K562 (cell line): ENCODE data around the gene BTBD17. TPM values are rescaled to one million over a fixed set of nuclear protein-coding genes. Genes with fewer than 3 reads are reported as not detected.

ENCODE experiments used
- ASH1L ChIP-seq: fragments of 450-650 bp; IDR thresholded peaks from 2 replicates; pipeline ENCODE4 v1.6.1; 2018; ENCODE audit warnings: borderline replicate concordance, mild to moderate bottlenecking, low read depth; ENCODE audit not compliant: partially characterized antibody
- DIDO1 ChIP-seq: fragments of 450-650 bp; IDR thresholded peaks from 2 replicates; pipeline ENCODE4 v1.6.1; 2016; ENCODE audit warnings: low read depth, missing biosample characterization, missing genetic modification characterization
- EGR1 ChIP-seq: fragments of 450-650 bp; conservative IDR thresholded peaks from 2 replicates; pipeline ENCODE4 v1.6.1; 2017; ENCODE audit warnings: mild to moderate bottlenecking
- ERF ChIP-seq: fragments of 450-650 bp; formaldehyde crosslinking; IDR thresholded peaks from 2 replicates; pipeline ENCODE4 v1.4.0; 2020; ENCODE audit warnings: mild to moderate bottlenecking, mixed read lengths
- JUN ChIP-seq, 2 experiments: sonication (generic) in 1 of 2; formaldehyde crosslinking in 1 of 2; IDR thresholded peaks; 2 replicates each; pipeline versions ENCODE4 v1.6.1 to v1.8.0; 2012 to 2022; ENCODE audit warnings: borderline replicate concordance in 2 of 2, mild to moderate bottlenecking in 2 of 2, improper control_type of control experiment in 1 of 2, low read depth in 1 of 2, low read length in 1 of 2, missing genetic modification reagents in 1 of 2
- MEIS2 ChIP-seq: fragments of 450-650 bp; IDR thresholded peaks from 2 replicates; pipeline ENCODE4 v1.6.1; 2014; ENCODE audit warnings: mild to moderate bottlenecking; ENCODE audit not compliant: partially characterized antibody
- ZFX ChIP-seq: sonication (generic); formaldehyde crosslinking; IDR thresholded peaks from 2 replicates; pipeline ENCODE4 v1.8.0; 2022; ENCODE audit warnings: mild to moderate bottlenecking, missing genetic modification reagents, moderate library complexity
- ZNF121 ChIP-seq: sonication (generic); formaldehyde crosslinking; conservative IDR thresholded peaks from 2 replicates; pipeline ENCODE4 v1.8.0; 2022; ENCODE audit warnings: missing genetic modification reagents
- ZNF589 ChIP-seq: fragments of 200-800 bp; sonication (Bioruptor generic); IDR thresholded peaks from 2 replicates; pipeline ENCODE4 v1.6.1; 2016; ENCODE audit warnings: low read depth, missing genetic modification characterization, missing compliant biosample characterization
- polyA plus RNA-seq, 8 experiments: library from polyadenylated mRNA; depleted of rRNA in 4 of 8; stranded (reverse) in 5 of 8; unstranded in 3 of 8; fragments of >200 nt; fragmentation: Nextera tagmentation in 2 of 8; fragmentation: Illumina TruSeq in 1 of 8; extraction: Ambion mirVana in 2 of 8; extraction: Trizol in 1 of 8; gene quantifications; 2 replicates each; pipeline versions ENCODE4 v1.2.1 to v1.2.3, GENCODE V29; 2011 to 2014; ENCODE audit warnings: inconsistent platforms in 1 of 8, missing spikeins in 1 of 8
- total RNA-seq, 7 experiments: library from RNA; depleted of rRNA in 6 of 7; stranded (reverse); fragments of >200 nt in 6 of 7; fragmentation: Illumina TruSeq in 2 of 7; extraction: Trizol in 2 of 7; gene quantifications; 2 replicates each; pipeline versions ENCODE4 v1.2.1 to v1.2.3, GENCODE V29; 2011 to 2021; ENCODE audit warnings: low replicate concordance in 1 of 7
- TF ChIP-seq, protein P1 (sequence below), 3 experiments: fragments of 200-800 bp in 1 of 3; fragments of 250-450 bp in 1 of 3; fragments of 450-650 bp in 1 of 3; sonication (Bioruptor Pico) in 1 of 3; sonication (Bioruptor generic) in 1 of 3; formaldehyde crosslinking in 1 of 3; IDR thresholded peaks; 2 replicates each; pipeline versions ENCODE4 v1.6.1 to v1.8.0; 2016 to 2022; ENCODE audit warnings: mild to moderate bottlenecking in 2 of 3, missing genetic modification characterization in 2 of 3, missing compliant biosample characterization in 1 of 3, moderate library complexity in 1 of 3
- TF ChIP-seq, protein P2 (sequence below): sonication (generic); formaldehyde crosslinking; IDR thresholded peaks from 2 replicates; pipeline ENCODE4 v1.8.1; 2023; ENCODE audit warnings: mild to moderate bottlenecking, missing genetic modification reagents
- TF ChIP-seq, protein P3 (sequence below): fragments of 200-800 bp; sonication (Bioruptor generic); IDR thresholded peaks from 2 replicates; pipeline ENCODE4 v1.6.1; 2017; ENCODE audit warnings: missing genetic modification characterization, missing compliant biosample characterization
- TF ChIP-seq, protein P4 (sequence below): fragments of 250-450 bp; sonication (Bioruptor Pico); IDR thresholded peaks from 2 replicates; pipeline ENCODE4 v1.9.0; 2021; ENCODE audit warnings: mild to moderate bottlenecking
- TF ChIP-seq, protein P5 (sequence below), 3 experiments: IDR thresholded peaks in 2 of 3; conservative IDR thresholded peaks in 1 of 3; 2 replicates each; pipeline ENCODE4 v1.5.1; 2011 to 2012; ENCODE audit warnings: low read length in 3 of 3, mild to moderate bottlenecking in 3 of 3, control low read depth in 2 of 3, improper control_type of control experiment in 1 of 3, inconsistent platforms in 1 of 3, low read depth in 1 of 3, mixed read lengths in 1 of 3, moderate library complexity in 1 of 3; ENCODE audit not compliant: insufficient read depth in 2 of 3

Gene BTBD17
- total and polyA plus RNA-seq, 9 of the 15 experiments (the other 6 are each of a cell fraction or from before 2014, with no cell fraction given): not detected

DNA sequence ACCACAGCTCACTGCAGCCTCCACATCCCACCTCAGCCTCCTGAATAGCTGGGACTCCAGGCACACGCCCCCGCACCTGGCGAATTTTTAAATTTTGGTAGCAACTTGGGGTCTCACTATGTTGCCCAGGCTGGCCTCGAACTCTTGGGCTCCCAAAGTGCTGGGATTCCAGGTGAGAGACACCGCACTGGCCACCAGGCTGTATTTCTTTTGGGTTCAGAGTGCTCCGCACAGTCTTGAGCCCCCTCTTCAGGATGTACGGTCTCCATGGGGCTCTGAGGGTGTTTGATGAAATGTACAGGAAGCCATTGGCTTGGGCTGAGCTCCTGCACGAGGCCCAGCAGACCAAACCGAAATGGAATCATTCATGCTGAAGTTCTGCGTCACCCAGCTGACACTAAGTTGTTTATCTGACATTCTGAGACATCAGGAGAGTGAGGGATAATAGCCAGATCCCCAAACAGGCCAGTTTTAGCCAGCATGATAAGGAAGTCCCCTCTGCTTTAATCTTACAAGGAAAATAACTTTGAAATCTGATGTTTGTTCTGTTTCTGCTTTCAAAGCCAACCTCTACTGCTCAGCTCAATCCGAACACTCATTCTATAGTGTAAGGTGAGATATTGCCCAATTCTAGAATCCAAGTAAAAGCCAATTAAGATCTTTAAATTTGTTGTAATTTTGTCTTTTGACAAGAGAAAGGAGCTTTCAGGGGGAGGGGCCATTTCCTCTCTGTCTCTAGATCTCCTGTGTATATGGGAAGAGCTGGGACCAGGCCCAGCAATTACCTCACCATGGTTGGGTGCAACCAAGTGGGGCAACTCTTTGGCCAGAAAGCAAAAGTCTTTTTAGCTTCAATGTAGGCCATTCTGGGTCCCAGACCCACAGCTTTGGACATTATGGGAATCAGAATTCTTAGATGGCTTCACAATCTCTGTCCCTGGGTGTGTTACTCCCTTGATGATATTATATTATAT lies 29.3 kb upstream of the BTBD17 start (continued):
- TF ChIP-seq, protein P1, sequence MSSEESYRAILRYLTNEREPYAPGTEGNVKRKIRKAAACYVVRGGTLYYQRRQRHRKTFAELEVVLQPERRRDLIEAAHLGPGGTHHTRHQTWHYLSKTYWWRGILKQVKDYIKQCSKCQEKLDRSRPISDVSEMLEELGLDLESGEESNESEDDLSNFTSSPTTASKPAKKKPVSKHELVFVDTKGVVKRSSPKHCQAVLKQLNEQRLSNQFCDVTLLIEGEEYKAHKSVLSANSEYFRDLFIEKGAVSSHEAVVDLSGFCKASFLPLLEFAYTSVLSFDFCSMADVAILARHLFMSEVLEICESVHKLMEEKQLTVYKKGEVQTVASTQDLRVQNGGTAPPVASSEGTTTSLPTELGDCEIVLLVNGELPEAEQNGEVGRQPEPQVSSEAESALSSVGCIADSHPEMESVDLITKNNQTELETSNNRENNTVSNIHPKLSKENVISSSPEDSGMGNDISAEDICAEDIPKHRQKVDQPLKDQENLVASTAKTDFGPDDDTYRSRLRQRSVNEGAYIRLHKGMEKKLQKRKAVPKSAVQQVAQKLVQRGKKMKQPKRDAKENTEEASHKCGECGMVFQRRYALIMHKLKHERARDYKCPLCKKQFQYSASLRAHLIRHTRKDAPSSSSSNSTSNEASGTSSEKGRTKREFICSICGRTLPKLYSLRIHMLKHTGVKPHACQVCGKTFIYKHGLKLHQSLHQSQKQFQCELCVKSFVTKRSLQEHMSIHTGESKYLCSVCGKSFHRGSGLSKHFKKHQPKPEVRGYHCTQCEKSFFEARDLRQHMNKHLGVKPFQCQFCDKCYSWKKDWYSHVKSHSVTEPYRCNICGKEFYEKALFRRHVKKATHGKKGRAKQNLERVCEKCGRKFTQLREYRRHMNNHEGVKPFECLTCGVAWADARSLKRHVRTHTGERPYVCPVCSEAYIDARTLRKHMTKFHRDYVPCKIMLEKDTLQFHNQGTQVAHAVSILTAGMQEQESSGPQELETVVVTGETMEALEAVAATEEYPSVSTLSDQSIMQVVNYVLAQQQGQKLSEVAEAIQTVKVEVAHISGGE (CRISPR knock-in tag; IDR thresholded peaks at IDR 0.05): peak in 1 of 3 experiments; percentile 23; a peak in 1 of 6 replicates
- TF ChIP-seq ZFX (CRISPR knock-in tag) (peak; percentile 47; the same call in 1 of the 2 replicates), JUN (IDR thresholded peaks at IDR 0.05; ENCODE audit: borderline replicate concordance, low read depth, low read length) (no peak), JUN (CRISPR knock-in tag; IDR thresholded peaks at IDR 0.05; ENCODE audit: borderline replicate concordance) (no peak), DIDO1 (tag) (no peak), ASH1L (no peak), ZNF121 (CRISPR knock-in tag) (peak; percentile 94), EGR1 (peak; percentile 17; the same call in 1 of the 2 replicates), ERF (CRISPR knock-in tag) (0 out of 2 replicates have a peak, but pooled peaks have one; percentile 55), ZNF589 (CRISPR knock-in tag) (peak; percentile 47; the same call in 1 of the 2 replicates), MEIS2 (peak; percentile 53)
- TF ChIP-seq, protein P2, sequence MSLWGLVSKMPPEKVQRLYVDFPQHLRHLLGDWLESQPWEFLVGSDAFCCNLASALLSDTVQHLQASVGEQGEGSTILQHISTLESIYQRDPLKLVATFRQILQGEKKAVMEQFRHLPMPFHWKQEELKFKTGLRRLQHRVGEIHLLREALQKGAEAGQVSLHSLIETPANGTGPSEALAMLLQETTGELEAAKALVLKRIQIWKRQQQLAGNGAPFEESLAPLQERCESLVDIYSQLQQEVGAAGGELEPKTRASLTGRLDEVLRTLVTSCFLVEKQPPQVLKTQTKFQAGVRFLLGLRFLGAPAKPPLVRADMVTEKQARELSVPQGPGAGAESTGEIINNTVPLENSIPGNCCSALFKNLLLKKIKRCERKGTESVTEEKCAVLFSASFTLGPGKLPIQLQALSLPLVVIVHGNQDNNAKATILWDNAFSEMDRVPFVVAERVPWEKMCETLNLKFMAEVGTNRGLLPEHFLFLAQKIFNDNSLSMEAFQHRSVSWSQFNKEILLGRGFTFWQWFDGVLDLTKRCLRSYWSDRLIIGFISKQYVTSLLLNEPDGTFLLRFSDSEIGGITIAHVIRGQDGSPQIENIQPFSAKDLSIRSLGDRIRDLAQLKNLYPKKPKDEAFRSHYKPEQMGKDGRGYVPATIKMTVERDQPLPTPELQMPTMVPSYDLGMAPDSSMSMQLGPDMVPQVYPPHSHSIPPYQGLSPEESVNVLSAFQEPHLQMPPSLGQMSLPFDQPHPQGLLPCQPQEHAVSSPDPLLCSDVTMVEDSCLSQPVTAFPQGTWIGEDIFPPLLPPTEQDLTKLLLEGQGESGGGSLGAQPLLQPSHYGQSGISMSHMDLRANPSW: no peak
- TF ChIP-seq, protein P3, sequence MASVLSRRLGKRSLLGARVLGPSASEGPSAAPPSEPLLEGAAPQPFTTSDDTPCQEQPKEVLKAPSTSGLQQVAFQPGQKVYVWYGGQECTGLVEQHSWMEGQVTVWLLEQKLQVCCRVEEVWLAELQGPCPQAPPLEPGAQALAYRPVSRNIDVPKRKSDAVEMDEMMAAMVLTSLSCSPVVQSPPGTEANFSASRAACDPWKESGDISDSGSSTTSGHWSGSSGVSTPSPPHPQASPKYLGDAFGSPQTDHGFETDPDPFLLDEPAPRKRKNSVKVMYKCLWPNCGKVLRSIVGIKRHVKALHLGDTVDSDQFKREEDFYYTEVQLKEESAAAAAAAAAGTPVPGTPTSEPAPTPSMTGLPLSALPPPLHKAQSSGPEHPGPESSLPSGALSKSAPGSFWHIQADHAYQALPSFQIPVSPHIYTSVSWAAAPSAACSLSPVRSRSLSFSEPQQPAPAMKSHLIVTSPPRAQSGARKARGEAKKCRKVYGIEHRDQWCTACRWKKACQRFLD (CRISPR knock-in tag): peak; percentile 78; the same call in 1 of the 2 replicates
- TF ChIP-seq, protein P4, sequence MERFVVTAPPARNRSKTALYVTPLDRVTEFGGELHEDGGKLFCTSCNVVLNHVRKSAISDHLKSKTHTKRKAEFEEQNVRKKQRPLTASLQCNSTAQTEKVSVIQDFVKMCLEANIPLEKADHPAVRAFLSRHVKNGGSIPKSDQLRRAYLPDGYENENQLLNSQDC (CRISPR knock-in tag): no peak
- TF ChIP-seq, protein P5, sequence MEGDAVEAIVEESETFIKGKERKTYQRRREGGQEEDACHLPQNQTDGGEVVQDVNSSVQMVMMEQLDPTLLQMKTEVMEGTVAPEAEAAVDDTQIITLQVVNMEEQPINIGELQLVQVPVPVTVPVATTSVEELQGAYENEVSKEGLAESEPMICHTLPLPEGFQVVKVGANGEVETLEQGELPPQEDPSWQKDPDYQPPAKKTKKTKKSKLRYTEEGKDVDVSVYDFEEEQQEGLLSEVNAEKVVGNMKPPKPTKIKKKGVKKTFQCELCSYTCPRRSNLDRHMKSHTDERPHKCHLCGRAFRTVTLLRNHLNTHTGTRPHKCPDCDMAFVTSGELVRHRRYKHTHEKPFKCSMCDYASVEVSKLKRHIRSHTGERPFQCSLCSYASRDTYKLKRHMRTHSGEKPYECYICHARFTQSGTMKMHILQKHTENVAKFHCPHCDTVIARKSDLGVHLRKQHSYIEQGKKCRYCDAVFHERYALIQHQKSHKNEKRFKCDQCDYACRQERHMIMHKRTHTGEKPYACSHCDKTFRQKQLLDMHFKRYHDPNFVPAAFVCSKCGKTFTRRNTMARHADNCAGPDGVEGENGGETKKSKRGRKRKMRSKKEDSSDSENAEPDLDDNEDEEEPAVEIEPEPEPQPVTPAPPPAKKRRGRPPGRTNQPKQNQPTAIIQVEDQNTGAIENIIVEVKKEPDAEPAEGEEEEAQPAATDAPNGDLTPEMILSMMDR (IDR thresholded peaks at IDR 0.05 in 2 of 3, conservative IDR thresholded peaks at IDR 0.05 in 1 of 3; ENCODE audit: insufficient read depth in 2 of 3, low read depth in 1 of 3, low read length in 3 of 3): 0 out of 6 replicates have a peak, but pooled peaks of 1 of the 3 experiments have one; percentile 5
